NOMO-1 treated with dmso at 0.1 percent for 144 hours (cell line): Measurements from ENCODE around the gene ACOD1.

Experiments used
- DNase-seq: peaks from one replicate; lab custom pipeline; 2025; ENCODE audit not compliant: unreplicated experiment; lab: John Stamatoyannopoulos, UW

ACOD1 gene

GRCh38 chr13:76983676-76984075, 35.4 kb downstream of the ACOD1 start:
- DNase-seq = no peak

DNA sequence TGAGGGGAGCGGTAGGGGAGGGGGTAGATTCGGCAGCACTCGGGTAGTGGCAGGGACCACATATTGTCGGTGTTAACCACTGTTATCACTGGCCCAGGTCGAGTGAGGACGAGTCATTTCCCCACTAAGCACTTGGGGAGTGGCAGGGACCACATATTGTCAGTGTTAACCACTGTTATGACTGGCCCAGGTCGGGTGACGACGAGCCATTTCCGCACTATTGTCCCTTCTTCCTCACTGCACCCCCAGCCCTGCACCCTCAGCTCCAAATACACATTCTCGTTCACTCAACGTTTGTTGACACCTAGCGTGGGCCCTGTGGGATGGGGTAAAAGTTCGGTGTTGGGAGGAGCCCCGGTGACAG, 43.1 kb downstream of the ACOD1 start:
- DNase-seq = no peak

DNA sequence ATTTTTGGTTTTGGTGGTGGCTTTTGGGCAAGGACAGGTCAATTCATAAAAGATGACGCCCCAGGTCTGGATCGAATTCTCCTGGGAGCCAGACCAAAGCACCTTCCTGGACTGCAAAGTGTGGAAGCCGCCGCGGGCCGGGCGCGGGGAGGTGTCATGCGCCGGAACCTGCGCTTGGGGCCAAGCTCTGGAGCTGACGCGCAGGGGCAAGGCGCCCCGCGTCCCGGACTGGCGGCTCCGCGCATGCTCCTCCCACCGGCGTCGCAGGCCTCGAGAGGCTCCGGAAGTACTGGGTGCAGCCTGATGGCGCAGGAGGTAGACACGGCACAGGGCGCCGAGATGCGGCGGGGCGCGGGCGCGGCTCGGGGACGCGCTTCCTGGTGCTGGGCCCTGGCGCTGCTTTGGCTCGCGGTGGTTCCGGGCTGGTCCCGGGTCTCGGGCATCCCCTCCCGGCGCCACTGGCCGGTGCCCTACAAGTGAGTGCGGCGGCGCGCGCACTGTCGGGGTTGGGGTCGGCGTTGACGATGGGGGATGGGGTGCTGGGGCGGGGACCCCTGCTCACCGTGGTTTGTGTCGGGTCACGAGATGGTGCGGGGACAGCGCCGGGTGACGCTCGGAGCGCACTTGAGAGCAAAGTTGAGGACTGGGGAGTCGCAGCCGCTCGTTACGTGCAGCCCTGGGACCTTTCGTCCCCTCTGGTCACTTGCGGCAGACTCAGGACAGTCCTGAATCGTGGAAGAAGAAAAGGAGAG, 43.7 kb downstream of the ACOD1 start, which contains the start of gene CLN5:
Gene CLN5, plus strand, starts transcription at position 286 of the 752 bp plus-strand sequence. Its CDS starts 18 bp downstream, at position 304.
- peak; percentile 96 for DNase-seq

- no peak for DNase-seq
These were observed 44.3 kb downstream of the ACOD1 start for GRCh38 chr13:76992548-76993001.

GRCh38 chr13:76993021-76993420, 44.7 kb downstream of the ACOD1 start:
- no peak for DNase-seq

DNA sequence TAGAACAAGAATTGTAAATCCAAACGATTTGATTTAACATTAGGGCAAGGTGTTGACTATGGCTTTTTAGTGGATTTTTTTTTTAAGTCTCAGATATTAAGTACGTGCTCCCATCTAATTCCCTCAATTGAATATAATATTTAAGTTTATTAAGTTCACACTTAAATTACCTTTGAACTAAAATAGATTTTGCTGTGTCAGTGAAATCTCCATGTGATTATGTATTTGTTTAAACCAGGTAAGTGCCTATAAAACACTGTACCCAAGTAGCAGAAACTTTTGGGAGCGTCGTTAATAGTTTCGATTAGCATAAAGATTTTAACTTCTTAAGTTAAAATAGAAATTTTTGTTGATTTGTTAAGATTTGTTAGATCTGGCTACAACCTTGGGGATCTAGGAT, 45.2 kb downstream of the ACOD1 start:
- no peak for DNase-seq

- no peak for DNase-seq
These were observed 46.0 kb downstream of the ACOD1 start for GRCh38 chr13:76994281-76994680.

- peak; percentile 22 for DNase-seq
These were observed 52.2 kb downstream of the ACOD1 start for GRCh38 chr13:77000475-77000874.

- DNase-seq = no peak
These were observed 53.2 kb downstream of the ACOD1 start for GRCh38 chr13:77001540-77001939.

GRCh38 chr13:77001963-77002587, 53.8 kb downstream of the ACOD1 start:
- DNase-seq = no peak

DNA sequence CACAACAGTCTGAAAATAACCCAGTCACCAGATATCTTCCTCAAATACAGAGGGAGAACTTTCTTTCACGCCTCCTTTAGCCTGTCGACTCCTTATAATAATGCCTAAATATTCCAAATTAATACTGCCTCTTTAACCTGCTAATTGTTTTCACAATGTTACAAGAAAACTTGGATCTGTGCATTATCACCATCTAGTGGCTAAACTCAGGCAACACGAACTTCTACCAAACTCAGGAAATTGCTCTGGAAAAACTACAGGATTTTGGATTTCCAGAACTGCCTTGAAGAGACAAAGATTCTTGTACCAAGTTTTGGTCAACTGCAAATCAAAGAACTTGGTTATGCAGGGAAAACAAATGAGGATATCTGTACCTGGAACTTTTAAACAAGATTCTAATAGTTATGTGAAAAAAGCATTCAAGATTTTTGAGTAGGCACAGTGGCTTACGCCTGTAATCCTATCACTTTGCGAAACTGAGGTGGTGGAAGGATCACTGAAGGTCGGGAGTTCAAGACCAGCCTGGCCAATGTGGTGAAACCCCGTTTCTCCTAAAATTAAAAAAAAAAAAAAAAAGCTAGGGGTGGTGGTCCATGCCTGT, 54.4 kb downstream of the ACOD1 start:
- DNase-seq = no peak
